UCSD-AML1 (cell line): ENCODE results near the gene PNPLA3.

Experiments
- DNase-seq: peaks from one replicate; lab custom pipeline; 2025; ENCODE audit not compliant: unreplicated experiment; lab: John Stamatoyannopoulos, UW

PNPLA3 gene

GRCh38 chr22:43956805-43957463, 33.3 kb downstream of the PNPLA3 start:
- no peak for DNase-seq

- no peak for DNase-seq
These were observed 34.3 kb downstream of the PNPLA3 start for GRCh38 chr22:43957871-43958270.

GRCh38 chr22:43964314-43964857, 40.8 kb downstream of the PNPLA3 start:
- DNase-seq: no peak

GRCh38 chr22:43967069-43967468, 43.5 kb downstream of the PNPLA3 start:
- DNase-seq: no peak

- no peak for DNase-seq
These were observed 45.0 kb downstream of the PNPLA3 start for GRCh38 chr22:43968614-43969013.

GRCh38 chr22:43969021-43969878, 45.6 kb downstream of the PNPLA3 start:
- no peak for DNase-seq

GRCh38 chr22:43969989-43970755, 46.6 kb downstream of the PNPLA3 start:
- no peak for DNase-seq

- DNase-seq: no peak
These were observed 47.5 kb downstream of the PNPLA3 start for GRCh38 chr22:43971112-43971511.

GRCh38 chr22:43972931-43973462, 49.4 kb downstream of the PNPLA3 start:
- DNase-seq: no peak

GRCh38 chr22:43974028-43974545, 50.5 kb downstream of the PNPLA3 start:
- DNase-seq: no peak

GRCh38 chr22:43975041-43975440, 51.4 kb downstream of the PNPLA3 start:
- DNase-seq: no peak

GRCh38 chr22:43976861-43977795, 53.5 kb downstream of the PNPLA3 start:
- DNase-seq: no peak

GRCh38 chr22:43978558-43978957, 55.0 kb downstream of the PNPLA3 start:
- no peak for DNase-seq

GRCh38 chr22:43980579-43980978, 57.0 kb downstream of the PNPLA3 start:
- DNase-seq: no peak

GRCh38 chr22:43980996-43981395, 57.4 kb downstream of the PNPLA3 start:
- DNase-seq: no peak

GRCh38 chr22:43983808-43984207, 60.2 kb downstream of the PNPLA3 start:
- DNase-seq: no peak

- no peak for DNase-seq
These were observed 61.9 kb downstream of the PNPLA3 start for GRCh38 chr22:43985532-43985931.

- DNase-seq: no peak
These were observed 64.7 kb downstream of the PNPLA3 start for GRCh38 chr22:43988116-43988820.

GRCh38 chr22:43988960-43989359, 65.4 kb downstream of the PNPLA3 start:
- DNase-seq: no peak
